Thoracic aorta (tissue), 2 donors: ENCODE results near the gene MRTFB. TPM values are rescaled to one million over a fixed set of nuclear protein-coding genes. Genes with fewer than 3 reads are reported as not detected.
A peak's percentile ranks its signal among the peaks of the same experiment; 100 is the strongest.

Experiments
- ATAC-seq: fragments of 150-250 bp; one replicate; pipeline ENCODE4 v1.8.0; 2017; ENCODE audit warnings: low read depth; ENCODE audit not compliant: insufficient number of reproducible peaks, low FRiP score
- DNase-seq: peaks from one replicate; pipeline ENCODE4 v3.0.0-alpha.2; 2020; ENCODE audit warnings: low spot score
- H3K27ac ChIP-seq, 2 donors: fragments of 200-600 bp; sonication (generic); 1 replicate in 1 of 2; 2 replicates in 1 of 2; pipeline ENCODE4 v1.5.1; 2016; ENCODE audit warnings: mild to moderate bottlenecking in 2 of 2, moderate library complexity in 2 of 2
- H3K27me3 ChIP-seq: fragments of 200-600 bp; sonication (generic); replicated peaks from 2 replicates; pipeline ENCODE4 v1.6.0; 2016; ENCODE audit warnings: mild to moderate bottlenecking; ENCODE audit not compliant: insufficient read depth
- H3K36me3 ChIP-seq: fragments of 200-600 bp; sonication (generic); one replicate; pipeline ENCODE4 v1.5.1; 2016
- H3K4me1 ChIP-seq, 2 donors: fragments of 200-600 bp; sonication (generic); 1 replicate in 1 of 2; 2 replicates in 1 of 2; pipeline versions ENCODE4 v1.5.1 to v1.6.0; 2016; ENCODE audit warnings: low read depth in 2 of 2, mild to moderate bottlenecking in 1 of 2; ENCODE audit not compliant: control insufficient read depth in 1 of 2
- H3K4me3 ChIP-seq: fragments of 200-600 bp; sonication (generic); 2 replicates; pipeline ENCODE4 v1.5.1; 2016; ENCODE audit warnings: mild to moderate bottlenecking
- H3K9me3 ChIP-seq: fragments of 200-600 bp; sonication (generic); 2 replicates; pipeline ENCODE4 v1.5.1; 2016
- CTCF ChIP-seq: fragments of 200-600 bp; sonication (generic); IDR thresholded peaks from one replicate; pipeline ENCODE4 v1.5.1; 2019; ENCODE audit warnings: antibody characterized with exemption
- total RNA-seq, 2 donors: library from RNA; depleted of rRNA; stranded (reverse); fragments of >200 nt; gene quantifications; one replicate each; pipeline versions ENCODE4 v1.1.0 to v1.2.3, GENCODE V29; 2016

Gene MRTFB
- total RNA-seq, 2 donors from 2014 or later = 38.0 to 73.8 TPM

- ATAC-seq (no peak), DNase-seq (no peak)
- Histone ChIP-seq H3K4me3 (no peak overlapping the region), H3K27ac (no peak overlapping the region), H3K4me1 (peaks cover 3 to 7% of the 10 kb centered on the region in 2 donors), H3K27me3 (no peaks in the 10 kb centered on the region), H3K36me3 (no peaks in the 10 kb centered on the region), H3K9me3 (no peaks in the 10 kb centered on the region)
- TF ChIP-seq CTCF = no peak
Observed at GRCh38 chr16:14199624-14200023, 128.5 kb downstream of the MRTFB start.

- ATAC-seq = no peak
- H3K27ac ChIP-seq = no peak overlapping the region
Observed at GRCh38 chr16:14202095-14202494, 131.0 kb downstream of the MRTFB start.

GRCh38 chr16:14202697-14203096, 131.6 kb downstream of the MRTFB start:
- H3K36me3 ChIP-seq = no peaks in the 10 kb centered on the region
- H3K27me3 ChIP-seq = no peaks in the 10 kb centered on the region
- no peak for DNase-seq
- H3K4me1 ChIP-seq = peaks cover 0 to 3% of the 10 kb centered on the region in 2 donors
- no peak for ATAC-seq
- TF ChIP-seq CTCF = peak; percentile 38
- H3K4me3 ChIP-seq = peak overlapping the region; percentile 16
- no peaks in the 10 kb centered on the region for H3K9me3 ChIP-seq
- no peak overlapping the region for H3K27ac ChIP-seq

More at GRCh38 chr16:14202095-14202494, 131.0 kb downstream of the MRTFB start:
- Histone ChIP-seq H3K4me1 (peaks cover 0 to 3% of the 10 kb centered on the region in 2 donors), H3K27me3 (no peaks in the 10 kb centered on the region), H3K36me3 (no peaks in the 10 kb centered on the region), H3K9me3 (no peaks in the 10 kb centered on the region), H3K4me3 (peak overlapping the region; percentile 16)
- no peak for DNase-seq
- no peak for TF ChIP-seq CTCF

GRCh38 chr16:14203166-14203565, 132.0 kb downstream of the MRTFB start:
- Histone ChIP-seq H3K27ac (no peak overlapping the region), H3K9me3 (no peaks in the 10 kb centered on the region), H3K4me3 (no peak overlapping the region), H3K4me1 (peaks cover 0 to 3% of the 10 kb centered on the region in 2 donors), H3K27me3 (no peaks in the 10 kb centered on the region), H3K36me3 (no peaks in the 10 kb centered on the region)
- ATAC-seq = no peak
- no peak for DNase-seq
- no peak for TF ChIP-seq CTCF

- no peak for TF ChIP-seq CTCF
- ATAC-seq (no peak), DNase-seq (no peak)
- Histone ChIP-seq H3K9me3 (no peaks in the 10 kb centered on the region), H3K27ac (no peak overlapping the region), H3K36me3 (no peaks in the 10 kb centered on the region), H3K4me3 (no peak overlapping the region), H3K27me3 (no peaks in the 10 kb centered on the region), H3K4me1 (peaks cover 0 to 3% of the 10 kb centered on the region in 2 donors)
Observed at GRCh38 chr16:14205666-14206065, 134.5 kb downstream of the MRTFB start.
